ENCODE data around the gene TMEM62. TPM values are rescaled to one million over a fixed set of nuclear protein-coding genes. Genes with fewer than 3 reads are reported as not detected.
"Not testable (repeated sequence)": the region's sequence is repeated elsewhere in the genome, so short reads cannot be mapped to it uniquely, and the experiment has no call there.

Gene TMEM62
- total and polyA plus RNA-seq, 4 donors = 4.5 to 14.0 (median 10.6) TPM

DNA sequence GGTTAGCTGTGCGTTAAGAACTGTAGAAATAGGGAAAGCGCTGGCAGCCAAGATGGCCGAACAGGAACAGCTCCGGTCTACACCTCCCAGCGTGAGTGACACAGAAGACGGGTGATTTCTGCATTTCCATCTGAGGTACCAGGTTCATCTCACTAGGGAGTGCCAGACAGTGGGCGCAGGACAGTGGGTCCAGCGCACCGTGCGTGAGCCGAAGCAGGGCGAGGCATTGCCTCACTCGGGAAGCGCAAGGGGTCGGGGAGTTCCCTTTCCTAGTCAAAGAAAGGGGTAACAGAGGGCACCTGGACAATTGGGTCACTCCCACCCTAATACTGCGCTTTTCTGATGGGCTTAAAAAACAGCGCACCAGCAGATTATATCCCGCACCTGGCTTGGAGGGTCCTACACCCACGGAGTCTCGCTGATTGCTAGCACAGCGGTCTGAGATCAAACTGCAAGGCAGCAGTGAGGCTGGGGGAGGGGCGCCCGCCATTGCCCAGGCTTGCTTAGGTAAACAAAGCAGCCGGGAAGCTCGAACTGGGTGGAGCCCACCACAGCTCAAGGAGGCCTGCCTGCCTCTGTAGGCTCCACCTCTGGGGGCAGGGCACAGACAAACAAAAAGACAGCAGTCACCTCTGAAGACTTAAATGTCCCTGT lies 42.4 kb downstream of the TMEM62 start:
- DNase-seq (ENCODE audit: low spot score); H3K4me1 ChIP-seq (ENCODE audit: control insufficient read depth in 4 of 4, insufficient read depth in 4 of 4, low read length in 3 of 4): not testable (repeated sequence)
- WGBS = 94% methylated on average over 23 of the region's 25 CpGs

DNA sequence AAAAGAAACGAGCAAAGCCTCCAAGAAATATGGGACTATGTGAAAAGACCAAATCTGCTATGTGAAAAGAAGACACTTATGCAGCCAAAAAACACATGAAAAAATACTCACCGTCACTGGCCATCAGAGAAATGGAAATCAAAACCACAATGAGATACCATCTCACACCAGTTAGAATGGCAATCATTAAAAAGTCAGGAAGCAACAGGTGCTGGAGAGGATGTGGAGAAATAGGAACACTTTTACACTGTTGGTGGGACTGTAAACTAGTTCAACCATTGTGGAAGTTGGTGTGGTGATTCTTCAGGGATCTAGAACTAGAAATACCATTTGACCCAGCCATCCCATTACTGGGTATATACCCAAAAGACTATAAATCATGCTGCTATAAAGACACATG lies 43.8 kb downstream of the TMEM62 start:
- H3K27me3 ChIP-seq (ENCODE audit: control insufficient read depth in 4 of 4, insufficient read depth in 4 of 4, low read length in 3 of 4); H3K4me3 ChIP-seq (ENCODE audit: low read depth in 1 of 3, low read length in 3 of 3); H3K27ac ChIP-seq (ENCODE audit: low read depth in 1 of 2, low read length in 2 of 2); H3K4me1 ChIP-seq (ENCODE audit: control insufficient read depth in 4 of 4, insufficient read depth in 4 of 4, low read length in 3 of 4); H3K9me3 ChIP-seq (ENCODE audit: control insufficient read depth in 4 of 4, low read length in 3 of 4); DNase-seq (ENCODE audit: low spot score); H3K9ac ChIP-seq (ENCODE audit: low read depth in 1 of 2, low read length in 2 of 2): not testable (repeated sequence)
- 96% methylated on average over 2 of the region's 2 CpGs for WGBS
- H3K36me3 ChIP-seq (ENCODE audit: control insufficient read depth in 4 of 4, insufficient read depth in 3 of 4, low read depth in 1 of 4, low read length in 3 of 4) = peaks cover 4 to 12% (median 8%) of the 10 kb centered on the region in 4 donors

More for the DNA sequence above, 42.4 kb downstream of the TMEM62 start:
- not testable (repeated sequence) for H3K9ac ChIP-seq (ENCODE audit: low read depth in 1 of 2, low read length in 2 of 2); H3K9me3 ChIP-seq (ENCODE audit: control insufficient read depth in 4 of 4, low read length in 3 of 4); H3K4me3 ChIP-seq (ENCODE audit: low read depth in 1 of 3, low read length in 3 of 3); H3K27ac ChIP-seq (ENCODE audit: low read depth in 1 of 2, low read length in 2 of 2); H3K27me3 ChIP-seq (ENCODE audit: control insufficient read depth in 4 of 4, insufficient read depth in 4 of 4, low read length in 3 of 4)
- H3K36me3 ChIP-seq (ENCODE audit: control insufficient read depth in 4 of 4, insufficient read depth in 3 of 4, low read depth in 1 of 4, low read length in 3 of 4) = peaks cover 0 to 12% (median 8%) of the 10 kb centered on the region in 4 donors

DNA sequence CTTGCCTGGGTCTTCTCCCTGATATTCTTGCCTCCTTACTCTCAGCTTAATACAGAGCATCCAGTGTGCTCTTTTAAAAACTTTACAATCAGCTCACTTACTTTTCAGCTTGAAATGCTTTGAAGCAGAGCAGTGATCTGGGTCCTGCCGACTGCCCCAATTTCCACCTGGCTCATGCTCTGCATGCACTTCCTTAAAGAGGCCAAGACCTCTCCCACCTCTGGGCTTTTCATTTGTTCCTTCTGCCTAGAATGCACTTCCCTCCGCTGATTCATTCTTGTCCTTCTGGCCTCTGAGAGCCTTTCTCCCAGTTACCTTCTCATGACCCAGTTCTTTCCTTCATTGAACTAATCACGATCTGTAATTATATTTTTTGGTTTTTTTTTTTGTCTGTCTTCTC lies 49.9 kb downstream of the TMEM62 start:
- H3K9me3 ChIP-seq (ENCODE audit: control insufficient read depth in 4 of 4, low read length in 3 of 4) = no peaks in the 10 kb centered on the region
- no peaks in the 10 kb centered on the region for H3K27me3 ChIP-seq (ENCODE audit: control insufficient read depth in 4 of 4, insufficient read depth in 4 of 4, low read length in 3 of 4)
- H3K27ac ChIP-seq (ENCODE audit: low read depth in 1 of 2, low read length in 2 of 2) = no peak overlapping the region
- no peak for DNase-seq (ENCODE audit: low spot score)
- no peak overlapping the region for H3K9ac ChIP-seq (ENCODE audit: low read depth in 1 of 2, low read length in 2 of 2)
- peaks cover 0 to 5% (median 2%) of the 10 kb centered on the region in 4 donors for H3K36me3 ChIP-seq (ENCODE audit: control insufficient read depth in 4 of 4, insufficient read depth in 3 of 4, low read depth in 1 of 4, low read length in 3 of 4)
- TF ChIP-seq, protein P1, sequence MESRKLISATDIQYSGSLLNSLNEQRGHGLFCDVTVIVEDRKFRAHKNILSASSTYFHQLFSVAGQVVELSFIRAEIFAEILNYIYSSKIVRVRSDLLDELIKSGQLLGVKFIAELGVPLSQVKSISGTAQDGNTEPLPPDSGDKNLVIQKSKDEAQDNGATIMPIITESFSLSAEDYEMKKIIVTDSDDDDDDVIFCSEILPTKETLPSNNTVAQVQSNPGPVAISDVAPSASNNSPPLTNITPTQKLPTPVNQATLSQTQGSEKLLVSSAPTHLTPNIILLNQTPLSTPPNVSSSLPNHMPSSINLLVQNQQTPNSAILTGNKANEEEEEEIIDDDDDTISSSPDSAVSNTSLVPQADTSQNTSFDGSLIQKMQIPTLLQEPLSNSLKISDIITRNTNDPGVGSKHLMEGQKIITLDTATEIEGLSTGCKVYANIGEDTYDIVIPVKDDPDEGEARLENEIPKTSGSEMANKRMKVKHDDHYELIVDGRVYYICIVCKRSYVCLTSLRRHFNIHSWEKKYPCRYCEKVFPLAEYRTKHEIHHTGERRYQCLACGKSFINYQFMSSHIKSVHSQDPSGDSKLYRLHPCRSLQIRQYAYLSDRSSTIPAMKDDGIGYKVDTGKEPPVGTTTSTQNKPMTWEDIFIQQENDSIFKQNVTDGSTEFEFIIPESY (IDR thresholded peaks at IDR 0.05) = no peak
- TF ChIP-seq, protein P2, sequence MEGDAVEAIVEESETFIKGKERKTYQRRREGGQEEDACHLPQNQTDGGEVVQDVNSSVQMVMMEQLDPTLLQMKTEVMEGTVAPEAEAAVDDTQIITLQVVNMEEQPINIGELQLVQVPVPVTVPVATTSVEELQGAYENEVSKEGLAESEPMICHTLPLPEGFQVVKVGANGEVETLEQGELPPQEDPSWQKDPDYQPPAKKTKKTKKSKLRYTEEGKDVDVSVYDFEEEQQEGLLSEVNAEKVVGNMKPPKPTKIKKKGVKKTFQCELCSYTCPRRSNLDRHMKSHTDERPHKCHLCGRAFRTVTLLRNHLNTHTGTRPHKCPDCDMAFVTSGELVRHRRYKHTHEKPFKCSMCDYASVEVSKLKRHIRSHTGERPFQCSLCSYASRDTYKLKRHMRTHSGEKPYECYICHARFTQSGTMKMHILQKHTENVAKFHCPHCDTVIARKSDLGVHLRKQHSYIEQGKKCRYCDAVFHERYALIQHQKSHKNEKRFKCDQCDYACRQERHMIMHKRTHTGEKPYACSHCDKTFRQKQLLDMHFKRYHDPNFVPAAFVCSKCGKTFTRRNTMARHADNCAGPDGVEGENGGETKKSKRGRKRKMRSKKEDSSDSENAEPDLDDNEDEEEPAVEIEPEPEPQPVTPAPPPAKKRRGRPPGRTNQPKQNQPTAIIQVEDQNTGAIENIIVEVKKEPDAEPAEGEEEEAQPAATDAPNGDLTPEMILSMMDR (IDR thresholded peaks at IDR 0.05; ENCODE audit: low read depth, low read length, missing input control) = no peak
- no peak for TF ChIP-seq NR2F2 (IDR thresholded peaks at IDR 0.05)
- TF ChIP-seq RAD21 (IDR thresholded peaks at IDR 0.05) = no peak
- TF ChIP-seq, protein P3, sequence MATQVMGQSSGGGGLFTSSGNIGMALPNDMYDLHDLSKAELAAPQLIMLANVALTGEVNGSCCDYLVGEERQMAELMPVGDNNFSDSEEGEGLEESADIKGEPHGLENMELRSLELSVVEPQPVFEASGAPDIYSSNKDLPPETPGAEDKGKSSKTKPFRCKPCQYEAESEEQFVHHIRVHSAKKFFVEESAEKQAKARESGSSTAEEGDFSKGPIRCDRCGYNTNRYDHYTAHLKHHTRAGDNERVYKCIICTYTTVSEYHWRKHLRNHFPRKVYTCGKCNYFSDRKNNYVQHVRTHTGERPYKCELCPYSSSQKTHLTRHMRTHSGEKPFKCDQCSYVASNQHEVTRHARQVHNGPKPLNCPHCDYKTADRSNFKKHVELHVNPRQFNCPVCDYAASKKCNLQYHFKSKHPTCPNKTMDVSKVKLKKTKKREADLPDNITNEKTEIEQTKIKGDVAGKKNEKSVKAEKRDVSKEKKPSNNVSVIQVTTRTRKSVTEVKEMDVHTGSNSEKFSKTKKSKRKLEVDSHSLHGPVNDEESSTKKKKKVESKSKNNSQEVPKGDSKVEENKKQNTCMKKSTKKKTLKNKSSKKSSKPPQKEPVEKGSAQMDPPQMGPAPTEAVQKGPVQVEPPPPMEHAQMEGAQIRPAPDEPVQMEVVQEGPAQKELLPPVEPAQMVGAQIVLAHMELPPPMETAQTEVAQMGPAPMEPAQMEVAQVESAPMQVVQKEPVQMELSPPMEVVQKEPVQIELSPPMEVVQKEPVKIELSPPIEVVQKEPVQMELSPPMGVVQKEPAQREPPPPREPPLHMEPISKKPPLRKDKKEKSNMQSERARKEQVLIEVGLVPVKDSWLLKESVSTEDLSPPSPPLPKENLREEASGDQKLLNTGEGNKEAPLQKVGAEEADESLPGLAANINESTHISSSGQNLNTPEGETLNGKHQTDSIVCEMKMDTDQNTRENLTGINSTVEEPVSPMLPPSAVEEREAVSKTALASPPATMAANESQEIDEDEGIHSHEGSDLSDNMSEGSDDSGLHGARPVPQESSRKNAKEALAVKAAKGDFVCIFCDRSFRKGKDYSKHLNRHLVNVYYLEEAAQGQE (IDR thresholded peaks at IDR 0.05) = no peak
- TF ChIP-seq HNF4G (IDR thresholded peaks at IDR 0.05) = no peak
- no peak for TF ChIP-seq HNF4A (conservative IDR thresholded peaks at IDR 0.05)
- no peak for TF ChIP-seq JUND (IDR thresholded peaks at IDR 0.05)
- TF ChIP-seq, protein P4, sequence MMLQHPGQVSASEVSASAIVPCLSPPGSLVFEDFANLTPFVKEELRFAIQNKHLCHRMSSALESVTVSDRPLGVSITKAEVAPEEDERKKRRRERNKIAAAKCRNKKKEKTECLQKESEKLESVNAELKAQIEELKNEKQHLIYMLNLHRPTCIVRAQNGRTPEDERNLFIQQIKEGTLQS (IDR thresholded peaks at IDR 0.05) = no peak
- TF ChIP-seq SP1 (IDR thresholded peaks at IDR 0.05) = no peak
- TF ChIP-seq RXRA (IDR thresholded peaks at IDR 0.05) = no peak
- no peak for TF ChIP-seq GABPA (IDR thresholded peaks at IDR 0.05 in 1 of 2, conservative IDR thresholded peaks at IDR 0.05 in 1 of 2)
- no peak for TF ChIP-seq TAF1 (conservative IDR thresholded peaks at IDR 0.05)
- no peak for TF ChIP-seq EGR1 (IDR thresholded peaks at IDR 0.05; ENCODE audit: low read depth in 2 of 2)
- H3K4me1 ChIP-seq (ENCODE audit: control insufficient read depth in 4 of 4, insufficient read depth in 4 of 4, low read length in 3 of 4) = peaks cover 0 to 12% (median 9%) of the 10 kb centered on the region in 4 donors
- no peak overlapping the region for H3K4me3 ChIP-seq (ENCODE audit: low read depth in 1 of 3, low read length in 3 of 3)
- WGBS = 88% methylated on average over 3 of the region's 3 CpGs

All from liver (tissue), 9 donors.